Activated T-cell treated with anti-CD3 and anti-CD28 coated beads for 1 hour (primary cell): ENCODE measurements around the gene TMEM123.
A peak's percentile ranks its signal among the peaks of the same experiment; 100 is the strongest.
"Not testable (repeated sequence)": the region's sequence is repeated elsewhere in the genome, so short reads cannot be mapped to it uniquely, and the experiment has no call there.

Experiments used
- DNase-seq: peaks from one replicate; pipeline ENCODE4 v3.0.0-alpha.2; 2020; ENCODE audit warnings: low read depth

Gene TMEM123

DNA sequence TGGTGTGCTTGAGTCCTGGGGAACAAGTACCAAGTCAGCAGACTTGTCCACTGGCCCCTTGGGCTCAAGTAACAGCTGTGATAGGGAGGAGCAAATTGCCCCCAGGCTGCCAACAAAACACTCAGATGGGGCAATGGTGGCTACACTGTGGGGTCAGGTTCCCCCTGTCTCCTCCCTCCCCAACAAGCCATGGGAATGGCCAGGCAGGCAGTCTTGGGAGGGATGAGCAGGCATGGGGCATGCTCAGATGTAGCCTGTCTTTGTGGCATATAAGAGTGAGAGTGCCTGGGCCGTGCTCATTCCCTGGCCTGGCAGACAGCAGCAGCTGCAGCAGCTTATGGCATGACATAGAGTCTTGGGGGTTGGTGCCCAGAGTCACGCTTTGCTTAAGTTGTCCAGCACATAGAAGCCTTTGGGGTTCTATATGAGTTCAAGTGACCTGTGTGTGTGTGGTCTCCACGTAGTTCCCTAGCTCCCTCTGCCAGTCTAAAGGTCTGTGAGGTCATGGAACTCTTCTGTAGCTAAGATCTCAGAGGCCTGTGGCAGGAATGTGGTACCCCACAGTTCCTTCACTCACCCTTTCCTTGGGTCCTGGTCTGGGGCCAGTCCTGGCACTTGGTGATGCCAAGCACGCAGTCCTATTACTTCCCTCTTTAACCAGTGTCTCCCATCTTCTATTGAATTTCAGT lies 60.9 kb downstream of the TMEM123 start:
- DNase-seq, result no peak

DNA sequence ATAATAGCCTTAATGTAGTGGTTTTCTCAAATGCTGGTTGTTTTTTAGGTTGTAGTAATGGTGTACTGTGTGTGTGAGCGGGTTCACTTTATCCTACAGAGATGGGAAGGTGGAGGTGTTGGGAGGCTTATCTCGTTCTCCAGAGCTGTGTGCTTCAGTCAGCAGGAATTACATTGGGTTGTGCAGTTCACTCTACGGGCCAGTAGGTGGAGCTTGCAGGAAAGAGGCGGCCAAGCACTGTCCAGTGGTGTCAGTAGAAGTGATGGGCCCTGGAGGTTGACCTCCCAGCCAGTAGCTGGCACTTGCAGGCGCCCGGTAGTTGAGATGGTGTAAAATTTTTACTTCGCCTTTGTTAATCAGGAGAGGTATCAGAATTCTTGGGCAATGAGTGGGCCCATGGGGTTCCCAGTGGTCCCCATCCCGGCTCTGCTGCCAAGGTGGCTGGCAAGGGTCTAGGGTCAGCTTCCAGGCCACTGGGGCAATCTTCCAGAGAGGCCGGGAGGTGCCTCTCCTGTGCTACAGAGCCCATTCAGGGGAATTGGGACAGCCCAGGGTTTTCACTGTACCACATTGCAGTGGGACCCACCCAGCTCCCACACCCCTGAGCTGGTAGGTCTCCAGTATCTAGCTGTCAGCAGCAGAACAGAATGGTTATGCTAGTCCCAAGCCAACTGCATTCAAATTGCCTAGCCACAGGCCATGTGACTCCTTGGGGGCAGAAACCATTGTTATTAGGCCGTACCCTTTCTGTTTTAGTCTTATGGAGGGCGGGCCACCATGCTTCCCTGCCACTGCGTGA lies 61.7 kb downstream of the TMEM123 start:
- peak; percentile 25 for DNase-seq

DNA sequence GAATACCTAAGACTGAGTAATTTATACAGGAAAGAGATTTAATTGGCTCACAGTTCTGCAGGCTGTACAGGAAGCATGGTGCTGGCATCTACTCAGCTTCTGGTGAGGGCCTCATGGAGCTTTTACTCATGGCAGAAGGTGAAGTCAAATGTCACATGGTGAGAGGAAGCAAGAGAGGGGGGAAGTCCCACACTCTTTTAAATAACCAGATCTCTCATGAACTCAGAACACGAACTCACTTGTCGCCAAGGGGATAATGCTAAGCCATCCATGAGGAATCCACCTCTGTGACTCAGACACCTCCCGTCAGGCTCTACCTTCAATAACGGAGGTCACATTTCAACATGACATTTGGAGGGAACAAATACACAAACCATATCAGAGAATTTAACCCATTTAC lies 63.3 kb downstream of the TMEM123 start:
- DNase-seq, result no peak

DNA sequence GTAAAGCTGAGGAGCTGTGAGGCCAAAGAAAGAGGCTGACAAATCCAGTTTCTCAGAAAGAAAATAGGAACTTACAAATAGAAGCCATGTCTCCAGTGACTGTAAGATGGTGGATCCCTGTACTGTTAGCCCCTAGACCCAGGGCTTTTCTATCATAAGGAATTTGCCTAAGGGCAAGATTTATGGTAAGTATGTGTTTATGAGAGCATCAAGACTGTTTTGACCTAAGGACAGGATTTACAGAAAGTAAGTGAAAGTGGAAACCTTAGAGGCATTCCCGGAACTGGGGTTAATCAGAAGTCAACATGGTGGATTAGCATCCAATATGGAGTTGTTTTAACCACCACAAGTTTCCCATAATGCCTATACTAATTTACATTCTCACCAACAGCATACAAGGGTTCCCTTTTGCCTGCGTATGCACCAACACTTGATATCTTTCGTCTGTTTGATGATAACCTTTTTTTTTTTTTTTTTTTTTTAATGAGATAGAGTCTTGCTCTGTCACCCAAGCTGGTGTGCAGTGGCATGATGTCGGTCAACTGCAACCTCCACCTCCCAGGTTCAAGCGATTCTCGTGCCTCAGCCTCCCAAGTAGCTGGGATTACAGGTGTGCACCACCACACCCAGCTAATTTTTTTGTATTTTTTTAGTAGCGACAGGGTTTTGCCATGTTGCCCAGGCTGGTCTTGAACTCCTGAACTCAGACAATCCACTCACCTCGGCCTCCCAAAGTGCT lies 65.4 kb downstream of the TMEM123 start:
- DNase-seq, result no peak

DNA sequence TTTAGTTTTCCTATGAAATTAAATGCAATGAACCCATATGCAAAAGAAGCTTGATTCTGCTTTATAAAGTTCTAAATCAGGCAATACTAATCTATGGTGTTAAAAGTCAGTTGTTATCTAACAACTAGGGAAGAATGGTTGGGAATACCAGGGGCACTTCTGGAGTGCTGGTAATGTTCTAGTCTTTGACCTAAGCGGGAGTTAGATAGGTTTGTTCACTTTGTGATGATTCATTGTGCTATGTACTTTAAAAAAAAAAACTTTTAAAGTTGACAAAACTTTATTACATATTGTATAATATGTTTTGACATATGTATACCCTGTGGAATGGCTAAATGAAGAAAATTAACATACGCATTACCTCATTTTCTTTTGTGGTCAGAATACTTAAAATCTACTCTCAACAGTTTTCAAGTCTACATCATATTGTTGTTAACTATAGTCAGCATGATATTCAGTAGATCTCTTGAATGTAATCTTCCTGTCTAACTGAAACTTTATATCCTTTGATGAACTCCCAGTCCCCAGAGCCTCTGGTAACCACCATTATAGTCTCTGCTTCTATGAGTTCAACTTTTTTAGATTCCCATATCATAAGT lies 66.3 kb downstream of the TMEM123 start:
- no peak for DNase-seq

DNA sequence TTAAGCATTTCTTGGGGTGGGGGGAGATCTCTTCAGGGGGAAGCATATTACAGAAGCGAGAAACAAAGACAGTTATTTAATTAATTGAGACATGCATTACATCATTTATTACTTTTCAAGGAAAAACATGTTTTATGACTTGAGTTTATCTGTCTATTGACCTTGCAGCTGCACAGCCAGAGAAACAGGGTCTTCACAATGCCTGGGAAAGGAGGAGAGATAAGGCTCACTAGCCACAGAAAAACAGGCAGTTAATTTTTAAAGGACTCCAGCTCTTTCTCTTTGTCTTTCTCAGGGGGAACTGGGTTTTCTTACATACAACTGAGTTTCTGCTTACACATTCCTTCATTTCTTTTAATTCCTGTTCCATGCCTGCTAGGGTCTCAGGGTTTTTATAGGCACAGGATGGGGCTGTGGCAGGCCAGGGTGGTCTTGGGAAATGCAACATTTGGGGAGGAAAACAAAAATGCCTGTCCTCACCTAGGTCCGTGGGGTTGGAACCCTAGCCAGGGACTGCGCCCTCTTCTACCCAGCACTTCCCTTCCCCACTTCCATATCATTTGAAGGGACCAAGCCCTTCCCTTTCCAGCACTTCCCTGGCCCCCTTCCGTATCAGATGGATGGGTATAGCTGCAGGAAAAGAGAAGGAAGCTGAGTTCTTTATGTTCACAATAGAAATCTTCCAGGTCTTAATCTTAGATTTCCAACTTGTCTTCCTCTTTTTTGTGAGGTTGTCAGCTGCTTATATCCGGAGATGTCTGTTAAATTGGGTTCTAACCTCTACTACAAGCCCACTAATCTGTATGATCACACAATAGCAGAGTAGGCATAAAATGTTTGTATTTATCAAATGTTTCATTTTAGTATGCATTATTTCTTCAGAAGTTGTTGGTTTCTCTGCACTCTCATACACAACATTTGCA lies 67.2 kb downstream of the TMEM123 start:
- DNase-seq, result no peak

DNA sequence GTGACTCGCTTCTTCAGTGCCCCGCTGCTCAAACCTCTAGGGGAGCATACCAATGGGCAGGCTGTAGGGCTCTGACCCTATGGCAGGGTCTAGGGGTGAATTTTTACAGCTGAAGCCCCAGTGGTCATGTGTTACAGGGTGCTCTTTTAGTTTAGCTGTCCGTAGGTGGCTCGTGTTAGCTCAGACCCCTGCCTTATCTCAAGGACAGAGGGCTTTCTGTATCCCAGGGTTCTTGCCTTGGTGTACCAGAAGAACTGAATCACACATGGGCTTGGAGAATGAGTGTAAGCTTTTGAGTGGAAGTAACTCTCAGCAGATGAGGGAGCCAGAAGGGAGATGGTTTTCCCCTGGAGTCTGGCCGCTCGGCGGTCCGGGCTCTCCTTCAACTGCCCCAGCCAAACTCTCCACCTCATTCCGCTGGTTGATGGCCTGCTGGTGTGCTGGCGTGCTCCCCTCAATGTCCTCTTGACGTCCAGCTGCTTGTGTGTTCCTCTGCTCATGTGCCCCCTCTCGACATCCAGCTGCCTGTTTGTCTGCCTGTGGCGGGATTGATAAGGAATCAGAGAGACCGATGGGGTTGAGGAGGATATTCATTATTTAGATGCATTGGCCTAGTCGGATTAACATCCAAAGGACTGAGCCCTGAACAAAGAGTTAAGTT lies 68.0 kb downstream of the TMEM123 start:
- no peak for DNase-seq

DNA sequence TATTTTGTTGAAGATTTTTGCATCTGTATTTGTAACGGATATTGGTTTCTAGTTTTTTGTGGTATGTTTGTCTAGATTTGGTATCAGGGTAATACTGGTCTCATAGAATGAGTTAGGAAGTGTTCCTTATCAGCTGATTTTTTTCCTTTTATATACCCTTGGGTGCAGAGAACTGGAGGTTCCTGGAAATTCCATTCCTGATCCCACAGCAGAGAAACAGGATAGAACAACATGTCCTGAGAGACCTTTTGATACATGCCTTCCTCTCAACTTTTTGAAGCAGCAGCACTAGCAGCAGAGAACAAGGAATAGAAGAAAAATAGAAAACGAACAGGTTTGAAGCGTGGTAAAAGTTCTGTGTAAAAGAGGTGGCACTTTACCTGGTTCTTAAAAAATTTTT lies 68.7 kb downstream of the TMEM123 start:
- no peak for DNase-seq

DNA sequence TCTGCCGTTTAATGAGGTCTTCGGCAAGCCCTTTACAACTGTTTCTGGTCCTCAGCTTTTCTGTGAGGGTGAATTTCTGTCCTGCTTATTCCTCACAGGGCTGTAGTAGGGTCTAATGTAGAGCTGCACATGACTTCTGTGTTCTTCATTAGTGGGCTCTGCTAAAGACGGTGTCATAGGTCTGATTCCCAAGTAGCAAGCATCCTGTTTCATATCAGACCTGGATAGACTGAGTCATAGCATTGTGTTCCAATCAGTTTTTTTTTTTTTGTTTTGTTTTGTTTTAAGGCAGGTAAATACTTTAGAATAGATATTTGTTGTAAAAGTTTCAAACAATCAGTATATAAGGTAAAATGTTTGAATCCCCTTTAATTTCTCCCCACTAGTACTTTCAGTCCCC lies 70.2 kb downstream of the TMEM123 start:
- no peak for DNase-seq

DNA sequence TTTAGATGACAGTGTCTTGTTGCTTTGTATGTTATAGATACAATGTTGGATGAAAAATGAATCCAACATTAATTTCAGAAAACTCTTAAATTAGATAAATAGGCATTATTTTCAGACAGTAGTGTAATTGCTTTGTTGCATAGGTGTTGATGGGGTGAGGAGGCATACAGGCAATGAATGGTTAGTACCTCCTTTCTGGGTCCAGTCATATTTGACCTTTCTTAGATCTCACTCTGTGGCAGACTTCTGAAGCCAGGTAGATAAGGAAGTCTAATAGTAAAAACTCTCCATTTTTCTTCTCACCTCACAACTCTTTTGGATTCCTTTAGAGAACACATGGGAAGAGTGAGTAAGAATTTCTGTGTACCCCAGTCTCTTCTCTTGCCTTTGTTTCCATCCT lies 73.7 kb downstream of the TMEM123 start:
- no peak for DNase-seq

DNA sequence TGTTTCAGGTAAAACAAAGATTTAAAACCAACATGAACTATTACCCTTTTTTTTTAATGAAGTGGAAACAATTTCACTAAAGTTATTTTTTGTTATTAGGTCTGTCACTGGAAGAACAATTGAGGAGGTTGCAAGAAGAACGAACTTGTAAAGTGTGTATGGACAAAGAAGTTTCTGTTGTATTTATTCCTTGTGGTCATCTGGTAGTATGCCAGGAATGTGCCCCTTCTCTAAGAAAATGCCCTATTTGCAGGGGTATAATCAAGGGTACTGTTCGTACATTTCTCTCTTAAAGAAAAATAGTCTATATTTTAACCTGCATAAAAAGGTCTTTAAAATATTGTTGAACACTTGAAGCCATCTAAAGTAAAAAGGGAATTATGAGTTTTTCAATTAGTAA lies 74.7 kb downstream of the TMEM123 start:
- no peak for DNase-seq

DNA sequence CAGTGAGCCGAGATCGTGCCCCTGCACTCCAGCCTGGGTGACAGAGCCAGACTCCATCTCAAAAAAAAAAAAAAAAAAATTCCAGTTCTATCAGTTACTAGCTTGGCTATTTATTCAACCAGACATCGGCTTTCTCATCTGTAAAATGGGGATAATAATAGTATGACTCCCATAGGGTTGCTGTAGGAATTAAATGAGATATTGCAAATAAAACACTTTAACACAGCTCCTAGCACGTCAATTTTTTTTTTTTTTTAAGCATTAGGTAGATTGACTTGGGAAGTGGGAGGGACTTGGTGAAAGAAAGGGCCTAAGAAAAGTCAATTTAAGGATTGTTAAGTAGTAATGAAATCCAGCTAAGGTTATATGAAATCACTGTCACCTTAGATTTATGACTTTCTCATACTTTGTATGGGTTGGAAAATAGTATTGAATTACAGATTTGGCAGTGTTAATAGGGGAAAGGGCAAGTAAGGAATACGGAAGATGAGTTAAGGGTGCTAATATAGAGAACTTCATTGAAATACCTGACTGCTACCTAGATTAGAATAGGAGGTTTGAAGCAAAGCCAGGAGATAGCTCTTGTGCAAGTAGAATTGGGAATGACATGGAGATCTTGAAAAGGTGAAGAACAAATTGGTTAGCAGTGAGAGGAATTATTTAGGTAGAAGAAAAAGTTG lies 76.7 kb downstream of the TMEM123 start:
- DNase-seq, result no peak

DNA sequence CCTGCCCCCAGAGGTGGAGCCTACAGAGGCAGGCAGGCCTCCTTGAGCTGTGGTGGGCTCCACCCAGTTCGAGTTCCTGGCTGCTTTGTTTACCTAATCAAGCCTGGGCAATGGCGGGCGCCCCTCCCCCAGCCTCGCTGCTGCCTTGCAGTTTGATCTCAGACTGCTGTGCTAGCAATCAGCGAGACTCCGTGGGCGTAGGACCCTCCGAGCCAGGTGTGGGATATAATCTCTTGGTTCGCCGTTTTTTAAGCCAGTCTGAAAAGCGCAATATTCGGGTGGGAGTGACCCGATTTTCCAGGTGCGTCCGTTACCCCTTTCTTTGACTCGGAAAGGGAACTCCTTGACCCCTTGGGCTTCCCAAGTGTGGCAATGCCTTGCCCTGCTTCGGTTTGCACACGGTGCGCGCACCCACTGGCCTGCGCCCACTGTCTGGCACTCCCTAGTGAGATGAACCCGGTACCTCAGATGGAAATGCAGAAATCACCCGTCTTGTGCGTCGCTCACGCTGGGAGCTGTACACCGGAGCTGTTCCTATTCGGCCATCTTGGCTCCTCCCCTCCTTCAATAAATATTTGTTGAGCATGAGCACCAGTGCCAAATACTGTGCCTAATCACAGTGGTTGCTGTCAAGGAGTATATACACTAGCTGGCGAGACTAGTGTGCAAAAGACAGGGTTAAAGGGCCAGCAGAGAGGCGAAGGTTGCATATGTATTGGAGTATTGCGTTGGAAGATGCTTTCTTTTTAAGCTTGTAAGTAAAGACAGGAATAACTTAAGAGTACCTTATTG lies 77.7 kb downstream of the TMEM123 start:
- DNase-seq, result not testable (repeated sequence)

DNA sequence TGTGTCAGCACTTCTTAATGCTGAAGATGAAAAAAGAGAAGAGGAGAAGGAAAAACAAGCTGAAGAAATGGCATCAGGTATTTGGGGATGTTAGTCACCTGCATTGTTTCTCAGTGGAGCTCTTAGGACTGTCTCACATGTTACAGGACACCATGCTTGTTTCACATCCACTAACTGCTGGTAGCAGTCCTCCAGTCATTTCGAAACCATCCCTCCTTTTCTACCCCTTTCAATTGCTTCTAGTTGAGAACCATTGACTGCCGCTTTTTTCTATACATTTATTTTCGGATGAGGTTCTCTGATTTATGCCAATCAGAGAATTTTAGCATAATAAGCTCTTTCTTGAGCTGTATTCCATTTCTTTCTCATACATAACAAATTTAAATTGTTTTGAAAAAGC lies 84.1 kb downstream of the TMEM123 start:
- no peak for DNase-seq

DNA sequence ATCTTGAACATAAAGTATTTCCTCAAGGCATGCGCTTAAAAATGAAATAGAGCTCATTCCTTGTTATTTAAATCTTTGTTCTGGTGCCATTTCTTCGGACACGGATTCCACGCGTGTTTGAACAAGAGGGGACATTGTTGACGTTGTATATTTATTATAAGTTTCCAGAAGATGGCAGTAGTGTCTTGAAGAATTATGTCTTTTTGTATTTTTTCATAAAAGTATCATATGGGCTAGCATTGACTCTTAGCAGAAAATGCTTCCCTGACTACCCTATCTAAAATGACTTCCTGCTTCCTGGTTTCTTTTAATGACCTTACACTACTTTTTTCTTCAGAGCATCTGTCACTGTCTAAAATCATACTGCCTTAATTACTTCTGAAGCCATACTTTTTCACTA lies 85.2 kb downstream of the TMEM123 start:
- DNase-seq, result no peak

DNA sequence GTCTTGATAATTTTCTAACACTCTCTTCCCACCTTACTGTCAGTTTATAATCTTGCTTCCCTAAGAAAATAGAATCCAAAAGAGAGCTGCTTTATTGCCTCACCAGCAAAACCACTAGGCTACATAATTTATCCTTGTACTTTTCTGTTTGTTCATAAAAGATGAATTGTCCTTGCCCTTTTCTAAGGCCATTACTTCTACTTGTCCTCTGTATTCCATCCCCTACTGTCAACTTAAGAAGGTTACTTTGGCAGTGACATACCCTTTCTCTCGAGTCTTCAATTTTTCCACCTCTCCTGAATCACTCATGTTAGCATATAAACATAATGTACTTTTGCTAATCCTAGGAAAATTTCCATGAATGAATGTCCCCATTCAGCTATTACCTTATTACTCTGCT lies 87.6 kb downstream of the TMEM123 start:
- DNase-seq, result no peak

DNA sequence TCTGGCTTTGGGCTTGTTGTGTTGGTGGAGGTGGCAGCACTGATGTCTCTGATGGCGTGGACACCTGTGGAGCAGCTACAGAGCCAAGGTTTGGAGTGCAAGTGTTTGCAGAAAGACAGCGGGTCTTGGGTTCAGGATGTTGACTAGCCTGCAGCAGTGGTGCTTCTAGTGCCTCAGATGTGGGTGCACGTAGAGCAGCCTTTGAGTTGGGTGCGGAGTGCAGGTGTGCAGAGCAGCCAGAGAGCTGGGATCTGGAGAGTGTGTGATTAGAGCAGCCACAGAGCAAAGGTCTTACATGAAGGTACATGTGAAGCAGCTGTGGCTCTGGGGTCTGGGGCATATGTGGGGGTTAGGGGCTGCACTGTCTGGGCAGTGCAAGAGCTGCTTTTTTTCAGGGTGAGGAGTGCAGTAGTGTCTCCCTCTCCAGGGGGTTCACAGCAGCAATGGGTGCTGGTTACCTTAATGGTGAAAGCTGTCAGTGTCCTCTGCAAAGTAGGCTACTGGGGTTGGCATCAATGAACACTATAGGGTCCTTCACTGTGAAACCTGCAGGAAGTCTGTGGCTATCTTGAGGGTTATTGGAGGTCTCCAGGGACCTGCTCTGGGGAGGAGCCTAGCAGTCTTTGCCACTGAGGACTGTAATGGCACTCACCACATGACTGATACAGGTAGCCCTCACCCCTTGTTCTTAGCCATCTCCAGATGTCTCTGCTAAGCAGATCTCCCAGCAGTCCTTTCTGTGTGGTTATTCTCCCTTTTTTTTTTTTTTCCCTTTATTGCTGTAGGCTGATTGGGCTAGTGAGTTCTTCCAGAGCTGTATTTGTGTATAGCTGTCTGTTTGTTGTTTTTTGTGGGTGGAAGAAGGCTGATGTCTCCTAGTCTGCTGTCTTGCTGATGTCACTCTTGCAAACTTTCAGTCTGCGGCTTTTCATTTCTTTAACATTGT lies 91.2 kb downstream of the TMEM123 start:
- peak; percentile 29 for DNase-seq

DNA sequence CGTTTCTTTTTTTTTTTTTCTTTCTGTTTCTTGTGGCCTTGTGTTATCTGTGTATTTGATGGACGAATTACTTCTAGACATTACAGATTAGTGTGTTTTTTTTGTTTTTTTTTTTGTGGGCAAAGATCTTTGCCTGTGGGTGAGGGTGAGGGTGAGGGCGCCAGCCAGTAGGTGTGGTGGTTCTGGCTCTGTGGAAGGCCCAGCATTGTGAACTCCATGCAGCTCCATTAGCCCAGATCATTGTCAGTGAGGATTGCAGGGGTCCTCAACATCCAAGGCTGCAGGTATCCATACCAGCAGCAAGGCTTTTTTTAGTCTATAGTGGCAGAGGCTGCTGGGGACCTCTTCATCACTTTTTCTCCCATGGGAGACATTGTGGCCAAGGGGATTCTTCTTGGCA lies 91.9 kb downstream of the TMEM123 start:
- DNase-seq, result no peak
